ENCODE results near the gene HTR6.

DNA sequence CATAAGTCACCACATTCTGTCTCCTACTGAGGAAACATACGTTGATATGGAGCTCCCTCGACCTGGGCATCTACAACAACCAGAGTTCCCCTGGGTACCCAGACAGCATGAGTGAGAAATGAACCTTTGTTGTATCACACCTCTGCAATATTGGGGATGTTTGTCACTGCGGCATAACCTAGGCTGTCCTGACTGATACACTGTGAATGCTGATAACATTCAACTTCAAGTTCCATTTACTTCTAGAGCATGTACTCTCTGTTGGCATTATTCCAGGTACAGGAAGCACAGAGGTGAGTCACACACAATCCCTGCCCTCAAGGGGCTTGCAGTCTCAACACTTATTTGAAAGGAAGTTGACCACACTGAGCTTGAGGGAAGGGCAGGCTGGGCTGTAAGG, 65.6 kb downstream of the HTR6 start:
- TF ChIP-seq, protein P1, sequence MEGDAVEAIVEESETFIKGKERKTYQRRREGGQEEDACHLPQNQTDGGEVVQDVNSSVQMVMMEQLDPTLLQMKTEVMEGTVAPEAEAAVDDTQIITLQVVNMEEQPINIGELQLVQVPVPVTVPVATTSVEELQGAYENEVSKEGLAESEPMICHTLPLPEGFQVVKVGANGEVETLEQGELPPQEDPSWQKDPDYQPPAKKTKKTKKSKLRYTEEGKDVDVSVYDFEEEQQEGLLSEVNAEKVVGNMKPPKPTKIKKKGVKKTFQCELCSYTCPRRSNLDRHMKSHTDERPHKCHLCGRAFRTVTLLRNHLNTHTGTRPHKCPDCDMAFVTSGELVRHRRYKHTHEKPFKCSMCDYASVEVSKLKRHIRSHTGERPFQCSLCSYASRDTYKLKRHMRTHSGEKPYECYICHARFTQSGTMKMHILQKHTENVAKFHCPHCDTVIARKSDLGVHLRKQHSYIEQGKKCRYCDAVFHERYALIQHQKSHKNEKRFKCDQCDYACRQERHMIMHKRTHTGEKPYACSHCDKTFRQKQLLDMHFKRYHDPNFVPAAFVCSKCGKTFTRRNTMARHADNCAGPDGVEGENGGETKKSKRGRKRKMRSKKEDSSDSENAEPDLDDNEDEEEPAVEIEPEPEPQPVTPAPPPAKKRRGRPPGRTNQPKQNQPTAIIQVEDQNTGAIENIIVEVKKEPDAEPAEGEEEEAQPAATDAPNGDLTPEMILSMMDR (IDR thresholded peaks at IDR 0.05), result no peak
- no peak for TF ChIP-seq POLR2A (IDR thresholded peaks at IDR 0.05)
